CD4-positive, alpha-beta T cell treated with Interleukin-6 at 100 ng/mL for 8 hours (primary cell): ENCODE data around the gene XDH.
A peak's percentile ranks its signal among the peaks of the same experiment; 100 is the strongest.

ENCODE experiments used
- DNase-seq: peaks from one replicate; pipeline ENCODE4 v3.0.0-alpha.2; 2020; ENCODE audit warnings: mixed read lengths, low spot score

Gene XDH

DNA sequence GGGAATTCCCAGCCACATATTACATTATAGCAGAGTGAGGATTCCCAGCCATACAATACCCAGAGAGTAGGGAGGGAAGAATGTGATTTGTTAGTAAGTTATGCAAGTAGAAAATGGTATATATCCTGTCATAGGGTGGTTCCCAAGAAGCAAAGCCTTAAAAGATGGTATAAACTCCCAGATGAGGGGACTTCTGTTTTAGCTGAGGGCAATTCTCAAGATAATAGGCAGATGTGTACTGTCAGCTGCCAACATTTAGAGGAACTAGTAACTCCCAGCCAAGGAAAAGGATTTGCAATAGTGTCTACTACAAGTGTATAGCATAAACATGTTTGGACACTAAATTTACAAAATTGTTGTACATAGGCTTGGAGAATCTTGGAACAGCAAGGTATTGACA, 86.5 kb downstream of the XDH start:
- no peak for DNase-seq

DNA sequence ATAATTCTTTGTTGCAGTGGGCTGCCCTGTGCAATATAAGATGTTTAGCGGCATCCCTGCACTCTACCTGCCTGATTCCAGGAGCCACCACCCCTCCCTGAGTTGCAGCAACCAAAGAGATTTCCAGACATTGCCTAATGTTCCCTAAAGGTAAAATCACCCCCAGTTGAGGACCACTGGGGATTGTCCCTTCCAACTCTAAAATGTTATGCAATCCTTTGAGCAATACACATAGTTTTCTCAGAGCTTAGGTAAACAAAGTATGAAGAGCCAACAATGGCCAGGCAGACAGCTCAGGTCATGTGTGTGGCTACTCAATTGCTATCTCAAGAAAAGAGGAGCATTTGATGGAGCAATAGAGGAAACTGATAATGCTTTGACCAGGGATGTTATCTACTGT, 87.0 kb downstream of the XDH start:
- no peak for DNase-seq

DNA sequence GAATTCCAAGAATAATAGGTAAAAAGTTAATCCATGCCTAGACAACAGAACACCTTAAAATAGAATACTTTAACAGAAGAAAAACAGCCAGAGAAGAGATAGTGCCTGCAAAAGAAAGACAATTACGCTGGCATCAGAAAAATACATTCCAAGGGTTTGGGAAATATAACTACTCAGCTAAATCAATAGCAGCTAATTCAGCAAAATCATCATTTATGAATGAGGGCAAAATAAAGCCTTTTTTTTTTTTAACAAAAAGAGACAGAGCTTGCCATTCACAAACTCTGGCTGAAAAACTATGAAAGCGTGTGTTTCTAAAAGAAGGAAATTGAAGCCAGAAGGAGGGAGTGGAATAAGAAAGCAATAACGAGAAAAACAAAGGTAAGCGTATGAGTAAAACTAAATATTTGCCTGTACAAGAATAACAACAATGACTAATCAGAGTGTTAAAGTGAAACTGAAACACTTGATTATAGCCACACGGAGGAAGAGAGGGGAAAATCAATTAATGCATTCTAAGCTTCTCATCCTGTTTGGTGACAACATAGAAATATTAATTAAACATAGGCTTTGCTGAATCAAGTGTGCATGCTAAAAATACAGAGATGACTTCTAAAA, 90.4 kb downstream of the XDH start:
- peak; percentile 21 for DNase-seq

DNA sequence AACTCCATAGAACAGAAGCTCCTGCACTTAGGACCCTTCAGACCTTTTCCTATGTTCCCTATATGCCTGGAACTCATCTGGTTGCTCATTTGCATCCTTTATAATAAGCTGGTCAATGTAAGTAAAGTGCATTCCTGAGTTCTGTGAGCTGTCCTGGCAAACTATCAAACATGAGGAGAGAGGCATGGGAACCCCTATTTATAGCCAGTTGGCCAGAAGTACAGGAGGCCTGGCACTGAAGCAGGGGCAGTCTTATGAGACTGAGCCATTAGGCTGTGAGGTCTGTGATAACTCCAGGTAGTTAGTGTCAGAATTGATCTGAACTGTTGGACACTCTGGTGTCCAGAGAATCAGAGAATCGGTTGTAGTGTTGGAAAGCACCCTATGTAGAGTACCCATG, 92.2 kb downstream of the XDH start:
- no peak for DNase-seq

GRCh38 chr2:31319406-31320175, 95.0 kb downstream of the XDH start:
- peak; percentile 36 for DNase-seq

DNA sequence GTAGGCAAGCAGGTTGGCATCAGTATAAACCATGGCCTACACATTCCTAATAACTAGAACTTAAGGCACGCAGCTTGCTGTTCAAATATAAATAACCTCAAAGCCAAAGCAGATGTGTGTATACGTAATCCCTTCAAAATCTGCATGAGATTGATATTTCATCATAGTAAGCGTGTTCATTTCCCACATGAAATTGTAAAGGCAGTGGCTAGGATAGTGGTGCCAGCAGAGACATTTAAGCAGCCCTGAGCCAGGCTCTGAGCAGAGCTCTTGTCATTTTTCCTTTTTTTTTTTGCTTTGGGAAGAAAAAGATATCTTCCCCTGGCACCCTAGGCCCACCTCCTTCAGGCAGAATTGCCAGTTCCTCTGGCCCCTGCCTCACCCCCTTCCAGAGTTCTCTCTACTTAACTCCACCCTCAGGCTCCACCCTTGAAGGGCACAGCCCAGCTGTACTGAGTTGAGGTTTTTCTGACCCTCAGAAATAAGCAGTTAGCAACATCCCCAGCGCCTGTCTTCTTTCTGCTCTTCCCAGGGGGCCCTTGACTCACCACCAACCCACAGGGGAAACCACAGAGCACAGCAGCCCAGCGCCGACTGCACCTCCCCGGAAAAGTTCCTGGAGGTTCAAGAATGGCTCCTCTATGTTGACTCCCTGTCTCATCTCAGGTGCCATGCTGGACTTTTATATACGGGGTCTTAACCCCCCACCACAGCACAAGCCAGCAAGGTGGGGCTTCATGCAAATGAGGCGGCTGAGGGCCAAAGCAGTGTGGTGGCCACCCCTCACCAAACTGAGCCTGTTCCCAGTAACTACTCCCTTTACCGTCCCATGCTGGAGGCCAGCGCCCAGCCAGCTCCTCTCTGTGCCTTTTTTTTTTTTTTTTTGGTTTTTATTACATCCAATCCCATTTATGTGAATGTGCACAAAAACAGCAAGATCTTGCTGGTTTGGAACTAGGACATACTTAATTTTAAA, 95.9 kb downstream of the XDH start:
- DNase-seq, result peak; percentile 27

DNA sequence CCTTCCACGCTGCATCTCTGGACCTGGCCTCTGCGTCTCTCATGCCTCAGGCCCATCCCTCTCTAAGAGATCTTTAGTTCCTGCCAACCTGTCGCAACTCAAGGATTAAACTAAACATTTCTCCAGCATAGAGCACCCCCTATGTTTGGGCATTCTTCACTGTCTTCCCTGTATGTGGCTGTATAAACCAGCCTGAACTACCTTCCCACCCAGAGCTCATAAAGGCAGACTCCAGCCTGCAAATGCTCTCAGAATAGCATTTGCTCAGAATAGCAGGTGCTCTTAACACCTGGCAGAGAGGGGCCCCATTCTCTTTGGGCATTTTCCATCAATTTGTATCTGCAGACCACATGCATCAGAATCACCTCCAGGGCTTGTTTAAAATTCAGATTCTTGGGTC, 97.1 kb downstream of the XDH start:
- no peak for DNase-seq

- no peak for DNase-seq
Measured at GRCh38 chr2:31314761-31315160, 99.8 kb downstream of the XDH start.

DNA sequence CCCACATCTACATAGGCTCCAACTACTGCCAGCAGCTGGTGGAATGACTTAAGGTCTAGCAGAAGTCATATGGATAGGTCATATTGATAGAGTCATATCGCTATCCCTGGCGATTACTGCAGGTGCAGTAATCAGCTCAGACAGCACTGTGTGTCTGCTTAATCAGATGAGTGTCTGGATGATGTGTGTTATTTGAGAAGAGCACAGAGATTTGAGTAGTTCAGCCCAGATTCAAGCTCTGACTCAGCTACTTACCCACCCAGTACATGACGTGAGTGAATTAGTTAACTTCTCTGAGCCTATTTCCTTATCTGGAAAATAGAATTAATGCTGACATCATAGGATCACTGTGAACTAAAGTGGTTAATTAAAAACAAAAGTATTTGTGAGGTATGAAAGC, 101.6 kb downstream of the XDH start:
- DNase-seq, result no peak

DNA sequence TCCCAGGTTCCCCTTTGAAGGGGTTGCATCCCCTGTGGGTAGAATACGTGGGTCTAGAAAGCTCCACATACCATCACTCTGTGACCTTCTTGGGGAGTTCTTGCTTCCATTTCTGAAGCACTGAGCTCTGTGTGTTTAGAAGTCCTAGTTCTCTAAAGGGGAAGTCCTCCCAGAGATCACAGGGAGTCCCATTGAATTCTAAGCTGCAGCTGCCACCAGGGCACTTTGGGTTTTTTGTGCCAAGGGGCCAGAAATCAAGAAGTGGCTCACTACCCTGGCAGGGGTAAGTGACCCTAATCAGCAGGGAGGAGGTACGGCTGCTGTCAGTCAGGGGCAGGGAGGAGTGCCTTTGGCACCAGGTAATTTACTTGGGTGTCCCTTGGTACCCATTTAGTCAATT, 109.7 kb downstream of the XDH start:
- DNase-seq, result no peak

DNA sequence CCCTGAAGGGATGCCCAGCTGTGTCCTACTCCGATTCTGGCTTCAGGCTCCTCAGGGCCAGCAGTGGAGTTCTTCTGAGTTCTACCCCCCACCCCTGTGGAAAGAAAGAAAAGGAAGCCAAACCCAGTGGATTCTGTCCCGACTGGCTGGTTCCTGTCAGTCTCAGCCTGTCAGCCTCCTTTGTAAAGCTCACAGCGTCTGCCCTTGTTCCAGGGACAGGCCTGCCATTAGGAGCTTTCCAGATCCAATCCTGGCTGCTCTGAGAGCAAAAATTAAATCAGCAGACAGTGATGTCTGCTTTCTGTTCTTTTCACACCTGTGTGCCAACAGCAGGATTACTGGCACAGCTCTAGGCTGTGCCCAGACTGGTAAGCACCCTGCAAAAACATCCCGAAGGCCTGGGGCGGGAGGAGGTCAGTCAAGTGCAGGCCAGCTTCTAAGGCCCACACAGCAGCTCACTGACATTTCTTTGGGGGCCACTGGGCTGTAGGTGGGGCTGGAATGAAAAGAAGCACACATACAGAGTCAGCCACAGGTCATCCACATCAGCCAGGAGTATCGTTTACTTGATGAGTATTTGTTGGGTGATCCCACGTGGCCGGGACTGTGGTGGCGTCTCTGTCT, 111.5 kb downstream of the XDH start:
- no peak for DNase-seq

DNA sequence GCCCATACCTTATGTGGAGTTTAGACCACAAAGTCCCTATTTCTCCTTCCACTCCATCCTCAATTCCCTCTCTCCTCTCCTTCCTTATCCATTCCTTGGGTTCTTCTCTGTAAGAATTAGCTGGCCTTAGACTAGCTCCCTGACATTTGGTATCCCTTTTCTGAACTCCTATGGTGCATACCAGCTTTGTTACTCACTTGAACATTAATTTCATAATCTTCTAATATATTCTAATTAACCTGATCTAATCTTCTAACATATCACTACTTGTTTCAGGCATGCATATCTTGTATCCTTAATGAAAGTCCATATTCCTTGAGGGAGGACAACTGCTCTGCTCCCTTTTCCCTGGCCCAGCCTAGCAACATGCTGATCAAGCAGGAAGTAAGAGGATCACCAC, 114.2 kb downstream of the XDH start:
- DNase-seq, result no peak

GRCh38 chr2:31299547-31299946, 115.0 kb downstream of the XDH start:
- DNase-seq, result no peak

DNA sequence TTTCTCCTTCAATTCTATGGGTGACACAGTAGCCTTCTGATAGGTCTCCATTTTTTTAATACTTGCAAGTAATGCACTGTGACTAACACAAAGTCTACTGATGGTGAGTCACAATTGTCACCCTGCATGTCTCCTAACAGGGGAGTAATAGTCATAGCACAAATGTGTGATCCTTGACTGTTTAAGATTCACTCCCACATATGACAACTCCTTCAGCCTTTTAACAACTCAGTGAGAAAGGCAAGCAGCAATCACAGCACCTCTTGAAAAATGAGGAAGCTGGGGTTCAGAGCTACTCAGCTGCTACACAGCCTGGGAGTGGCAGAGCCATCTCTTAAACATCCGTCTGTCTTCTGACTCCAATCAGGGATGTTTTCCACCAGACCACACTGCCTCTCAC, 116.8 kb downstream of the XDH start:
- DNase-seq, result no peak

DNA sequence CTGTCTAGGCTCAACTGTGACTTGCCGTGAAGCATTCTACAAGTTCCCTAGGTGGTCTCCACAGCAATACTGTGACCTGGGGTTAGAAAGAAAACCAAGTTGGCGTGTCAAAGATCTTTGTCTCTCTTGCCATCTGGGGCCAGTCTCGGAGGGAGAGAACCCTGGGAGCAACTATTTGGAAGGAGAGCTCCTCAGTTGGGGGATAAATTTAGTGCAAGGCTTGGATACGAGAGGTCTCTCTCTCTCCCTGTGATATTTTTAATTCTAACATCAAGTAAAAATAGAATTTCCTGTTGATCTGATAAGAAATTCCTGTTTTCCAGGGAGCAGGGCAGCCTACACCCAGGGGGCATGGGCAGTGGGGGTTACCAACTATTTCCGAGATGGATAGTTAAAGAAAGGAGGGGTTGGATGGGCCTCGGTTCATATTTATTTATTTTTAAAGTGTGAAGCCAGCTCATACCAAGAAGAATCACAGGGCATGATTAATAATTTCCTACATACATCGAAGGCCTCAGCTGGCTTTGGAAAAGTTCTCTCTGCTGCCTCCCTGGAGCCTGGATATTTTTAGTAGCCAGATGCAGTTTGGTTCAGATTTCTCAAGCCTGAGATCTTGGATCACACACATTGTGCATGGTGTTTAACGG, 117.8 kb downstream of the XDH start:
- no peak for DNase-seq

DNA sequence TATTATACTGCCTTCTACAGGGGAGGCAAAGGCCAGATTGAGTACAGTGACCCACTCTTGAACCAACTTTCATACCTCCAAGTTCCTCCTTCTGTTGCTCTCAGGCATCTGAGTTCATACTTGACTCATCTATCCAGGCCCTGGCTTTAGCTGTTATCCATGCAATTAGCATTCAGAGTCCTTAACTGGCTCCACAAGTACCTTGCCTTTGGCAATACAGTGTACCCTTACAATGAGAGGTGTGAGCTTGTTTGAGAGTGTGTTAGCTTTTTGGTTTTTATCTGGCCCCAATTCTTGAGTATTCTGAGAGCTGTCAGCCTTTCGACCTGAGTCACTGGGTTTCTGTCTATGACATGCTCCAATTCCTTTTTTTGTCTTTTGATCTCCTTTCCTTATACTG, 120.3 kb downstream of the XDH start:
- no peak for DNase-seq

DNA sequence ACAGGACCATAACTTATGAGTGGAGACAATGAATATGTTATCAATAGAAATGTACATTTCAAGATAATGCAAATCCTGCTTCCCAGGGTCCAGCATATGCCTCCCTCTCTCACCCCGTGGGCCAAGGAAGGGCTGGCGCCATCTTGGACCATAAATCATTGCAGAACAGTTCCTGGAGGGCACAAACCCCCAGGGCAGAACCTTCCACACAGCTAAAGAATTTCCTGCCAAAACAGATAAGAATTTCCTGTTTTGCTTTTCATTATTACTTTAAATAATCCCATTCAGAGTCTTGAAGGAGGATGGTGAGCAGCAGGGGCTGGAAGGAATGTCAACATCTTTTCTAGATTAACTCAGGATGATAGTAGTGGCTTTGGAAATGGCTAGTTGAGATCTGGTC, 126.9 kb downstream of the XDH start:
- no peak for DNase-seq

DNA sequence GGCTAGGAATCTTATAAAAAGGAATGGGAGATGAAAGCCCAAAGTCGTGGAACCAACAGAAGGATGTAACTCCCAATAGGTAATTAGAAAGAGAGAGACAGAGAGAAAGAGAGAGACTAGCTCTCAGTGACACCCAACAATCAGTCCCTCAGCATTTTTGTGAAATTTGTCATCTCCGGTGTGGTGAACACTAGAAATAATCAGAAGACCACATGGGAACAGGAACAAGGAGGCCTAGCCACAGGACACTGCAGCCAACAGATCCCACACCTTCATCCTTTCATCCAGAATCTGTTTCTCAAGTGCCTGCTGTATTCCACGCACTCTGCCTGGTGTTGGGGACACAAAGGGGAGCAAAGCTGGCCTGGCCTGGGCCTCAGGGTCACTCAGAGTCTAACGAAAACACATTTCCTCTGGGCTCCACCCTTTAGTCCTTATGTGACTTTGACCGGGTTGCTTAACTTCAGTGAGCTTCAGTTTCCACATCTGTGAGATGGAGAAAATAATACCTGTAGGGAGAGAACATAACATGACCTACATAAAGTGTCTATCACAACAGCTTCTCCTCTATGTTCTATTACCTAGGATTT, 127.5 kb downstream of the XDH start:
- no peak for DNase-seq

DNA sequence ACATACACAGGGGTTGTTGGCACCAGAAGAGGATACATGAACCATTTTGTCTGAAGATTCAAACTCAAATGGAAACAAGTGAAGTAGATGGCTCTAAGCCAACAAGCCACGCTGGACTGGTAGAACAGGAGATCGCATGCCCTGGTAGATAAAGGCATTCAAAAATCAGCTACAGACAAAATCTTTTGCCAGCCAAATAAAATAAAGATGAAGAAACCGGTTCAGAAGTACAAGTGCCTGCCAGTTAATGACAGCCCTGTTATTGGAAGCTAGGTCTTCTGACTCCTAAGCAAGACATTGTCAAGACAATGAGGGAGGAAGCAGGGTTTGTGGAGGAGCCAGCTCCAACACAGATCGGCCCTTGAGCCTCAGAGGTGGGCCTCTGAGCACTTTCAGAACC, 128.3 kb downstream of the XDH start:
- DNase-seq, result no peak
